GM19328 (cell line): ENCODE measurements around the gene FBXO21.
"Not testable (repeated sequence)": the region's sequence is repeated elsewhere in the genome, so short reads cannot be mapped to it uniquely, and the experiment has no call there.

Experiments
- ATAC-seq: cut with Tn5 transposase; IDR thresholded peaks from one replicate; pipeline ENCODE4 v1.9.1; 2021; ENCODE audit warnings: mild to moderate bottlenecking, moderate library complexity; ENCODE audit not compliant: unreplicated experiment

The FBXO21 gene, protein sequence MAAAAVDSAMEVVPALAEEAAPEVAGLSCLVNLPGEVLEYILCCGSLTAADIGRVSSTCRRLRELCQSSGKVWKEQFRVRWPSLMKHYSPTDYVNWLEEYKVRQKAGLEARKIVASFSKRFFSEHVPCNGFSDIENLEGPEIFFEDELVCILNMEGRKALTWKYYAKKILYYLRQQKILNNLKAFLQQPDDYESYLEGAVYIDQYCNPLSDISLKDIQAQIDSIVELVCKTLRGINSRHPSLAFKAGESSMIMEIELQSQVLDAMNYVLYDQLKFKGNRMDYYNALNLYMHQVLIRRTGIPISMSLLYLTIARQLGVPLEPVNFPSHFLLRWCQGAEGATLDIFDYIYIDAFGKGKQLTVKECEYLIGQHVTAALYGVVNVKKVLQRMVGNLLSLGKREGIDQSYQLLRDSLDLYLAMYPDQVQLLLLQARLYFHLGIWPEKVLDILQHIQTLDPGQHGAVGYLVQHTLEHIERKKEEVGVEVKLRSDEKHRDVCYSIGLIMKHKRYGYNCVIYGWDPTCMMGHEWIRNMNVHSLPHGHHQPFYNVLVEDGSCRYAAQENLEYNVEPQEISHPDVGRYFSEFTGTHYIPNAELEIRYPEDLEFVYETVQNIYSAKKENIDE

DNA sequence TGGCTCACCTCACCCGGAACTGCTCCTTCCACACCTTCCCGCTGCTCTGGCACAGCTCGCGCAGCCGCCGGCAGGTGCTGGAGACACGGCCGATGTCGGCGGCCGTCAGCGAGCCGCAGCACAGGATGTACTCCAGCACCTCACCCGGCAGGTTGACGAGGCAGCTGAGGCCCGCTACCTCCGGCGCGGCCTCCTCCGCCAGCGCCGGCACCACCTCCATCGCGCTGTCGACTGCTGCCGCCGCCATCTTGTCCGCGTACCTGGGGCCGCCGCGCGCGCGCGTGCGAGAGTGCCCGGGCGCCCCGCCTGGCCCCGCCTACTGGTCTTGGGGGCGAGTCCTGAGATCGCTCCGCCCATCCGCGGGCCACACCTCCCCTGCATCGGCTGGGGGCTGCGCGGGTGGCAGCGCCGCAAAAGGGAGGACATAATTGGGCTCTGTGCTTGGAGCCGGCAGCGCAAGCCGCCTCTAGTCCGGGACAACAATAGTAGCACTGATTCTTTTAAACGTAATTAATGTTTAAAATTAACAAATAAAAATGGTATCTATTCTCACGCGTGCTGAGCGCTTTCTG is at the start of gene FBXO21:
Gene FBXO21, minus strand, starts transcription at position 261 of the 572 bp plus-strand sequence. Its CDS starts 14 bp downstream, at position 247.
- peak; percentile 84 for ATAC-seq

DNA sequence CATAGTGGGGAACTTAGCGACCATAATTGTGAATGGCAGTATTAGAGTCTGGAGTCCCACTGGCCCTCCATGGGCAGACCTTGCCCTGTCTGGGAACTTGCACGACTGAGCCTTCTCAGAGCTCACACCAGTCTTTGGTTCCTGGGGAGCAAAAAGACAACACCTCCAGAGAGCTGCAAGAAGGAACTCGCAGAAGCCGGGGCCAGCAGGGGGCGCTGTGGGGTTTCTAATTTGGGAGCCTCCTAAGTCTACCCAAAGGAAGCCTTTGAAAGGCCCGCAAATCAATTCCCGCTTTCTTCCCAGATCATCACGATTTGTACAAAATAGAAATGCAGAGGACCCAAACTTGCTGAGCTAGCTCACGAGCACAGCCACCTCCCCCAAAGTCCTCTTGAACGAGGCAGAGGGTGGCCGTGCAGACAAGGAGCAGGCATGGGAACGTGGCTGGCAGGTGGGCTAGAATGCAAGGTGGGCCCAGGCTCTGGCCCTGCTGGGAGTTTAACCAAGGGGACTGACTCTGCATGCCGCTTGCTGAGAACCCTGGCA is 46.3 kb upstream of the FBXO21 start:
- no peak for ATAC-seq

DNA sequence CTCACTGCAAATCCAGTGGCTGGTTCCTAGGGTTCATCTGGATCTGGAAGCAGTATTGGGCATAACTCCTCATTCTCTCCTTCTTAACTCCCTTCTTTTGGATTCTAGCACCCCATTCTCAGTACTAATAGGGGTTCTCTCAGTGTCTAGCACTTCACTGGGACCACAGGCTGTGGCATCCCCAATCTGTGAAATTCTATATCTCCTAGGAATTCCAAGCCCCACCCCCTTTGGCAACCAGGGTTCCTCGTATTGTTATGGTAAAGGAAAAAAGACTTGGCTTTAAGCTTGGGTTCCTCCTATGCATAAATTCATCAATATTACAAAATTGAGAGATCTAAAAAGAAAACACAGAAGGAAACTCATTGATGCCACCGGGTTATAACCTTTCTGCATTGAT is 45.0 kb upstream of the FBXO21 start:
- no peak for ATAC-seq

DNA sequence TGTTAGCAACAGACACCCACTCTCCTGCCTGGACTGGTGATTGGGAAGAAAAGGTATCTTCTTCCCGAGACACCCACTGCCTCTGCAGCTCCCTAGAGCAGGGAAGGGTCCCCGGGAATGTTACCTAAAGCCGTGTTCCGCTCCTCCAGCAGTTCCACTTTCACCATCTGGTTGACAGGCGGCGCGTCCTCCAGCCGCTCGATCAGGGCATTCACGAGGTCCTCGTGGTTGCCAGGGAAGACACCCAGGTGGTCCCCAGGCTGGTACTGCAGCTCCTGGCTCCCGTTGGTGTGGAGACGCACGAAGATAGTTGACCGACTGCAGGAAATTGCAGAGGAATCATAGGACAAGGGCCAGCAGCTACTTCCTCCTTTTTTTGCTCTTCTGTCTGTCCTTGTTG is 44.2 kb upstream of the FBXO21 start:
- no peak for ATAC-seq

DNA sequence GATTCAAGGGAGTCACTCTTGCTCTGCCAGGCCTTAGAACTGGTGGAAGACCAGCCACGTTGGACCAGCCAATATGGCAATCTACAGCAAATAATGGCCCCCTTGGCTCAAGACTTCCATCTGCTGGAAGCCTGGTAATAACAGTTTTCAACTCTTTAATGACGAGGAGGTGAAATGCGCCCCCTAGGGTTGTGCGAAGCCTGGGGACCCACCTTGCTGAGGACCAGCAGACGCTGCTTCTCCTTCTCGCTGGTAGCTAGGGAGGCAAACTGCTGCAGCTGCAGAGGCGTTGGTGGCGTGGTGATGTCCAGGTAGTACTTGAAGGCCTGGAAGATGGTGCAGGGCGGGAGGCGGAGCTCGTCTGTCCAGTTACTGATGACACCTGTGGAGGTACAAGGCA is 41.5 kb upstream of the FBXO21 start:
- ATAC-seq, result no peak

DNA sequence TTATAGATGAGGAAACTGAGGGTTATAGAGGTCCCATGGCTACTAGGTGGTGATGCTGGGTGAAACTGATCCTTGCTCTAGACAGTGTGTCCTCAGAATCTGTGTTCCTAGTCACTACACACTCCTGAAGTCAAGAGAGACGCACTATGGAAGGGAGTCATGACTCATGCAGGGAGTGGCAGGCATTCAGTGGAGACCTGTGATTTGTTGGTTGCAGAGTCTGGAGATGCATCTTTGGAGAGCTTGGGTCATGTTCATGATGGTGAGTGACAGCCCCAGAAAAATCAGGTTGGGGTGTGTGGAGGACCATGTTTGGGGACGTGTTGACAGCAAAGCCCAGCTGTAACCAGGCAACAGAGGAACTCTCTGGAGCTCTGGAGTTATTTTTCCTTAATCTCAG is 38.0 kb upstream of the FBXO21 start:
- ATAC-seq, result no peak

DNA sequence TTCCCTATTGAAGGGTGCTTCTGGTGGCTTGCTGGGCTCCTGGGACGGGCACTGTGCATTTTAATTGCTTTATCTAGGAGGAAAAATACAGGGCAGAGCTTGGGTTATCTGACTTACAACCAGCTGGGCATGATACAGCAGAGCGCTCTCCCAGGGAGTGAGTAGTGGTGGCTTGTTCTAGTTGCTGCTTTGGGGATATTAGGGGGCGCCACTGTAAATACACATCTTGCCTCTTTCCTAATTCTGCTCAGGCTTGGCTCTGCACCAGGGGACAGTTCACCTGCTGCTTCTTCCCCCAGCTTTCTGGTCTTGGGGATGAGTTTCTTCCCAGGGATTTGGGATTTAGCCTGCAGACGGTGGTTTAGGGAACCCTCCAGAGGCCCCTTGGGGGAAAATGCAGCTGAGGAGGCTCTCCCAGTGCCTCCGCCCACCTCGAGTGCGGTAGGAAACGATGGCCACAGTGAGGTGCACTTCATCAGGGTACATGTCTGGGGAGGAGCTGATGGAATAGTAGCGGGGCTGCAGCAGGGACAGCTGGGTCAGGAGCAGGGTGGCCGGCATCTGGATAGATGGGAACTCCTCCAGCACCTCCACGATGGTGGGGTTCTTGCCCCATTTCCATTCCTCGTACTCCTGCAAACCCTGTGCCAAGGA is 36.9 kb upstream of the FBXO21 start:
- no peak for ATAC-seq

DNA sequence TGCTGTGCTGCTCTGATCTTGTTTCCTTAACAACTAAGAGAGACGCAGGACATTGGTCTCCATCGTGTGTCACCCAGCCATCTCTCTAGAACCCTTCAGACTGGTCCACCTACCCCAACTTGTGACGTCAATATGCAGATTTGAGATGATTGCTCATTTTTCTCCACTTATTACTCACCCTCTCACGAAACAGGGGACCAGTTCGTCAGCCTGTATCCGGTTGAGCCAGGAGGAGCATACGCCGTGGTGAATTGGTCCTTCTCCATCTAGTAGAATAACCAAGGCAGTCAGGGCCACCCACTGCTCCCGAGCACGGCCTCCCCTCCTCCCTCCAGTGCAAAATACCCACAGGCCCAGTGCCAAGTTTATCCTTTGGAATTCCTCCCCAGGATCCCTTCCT is 36.2 kb upstream of the FBXO21 start:
- no peak for ATAC-seq

DNA sequence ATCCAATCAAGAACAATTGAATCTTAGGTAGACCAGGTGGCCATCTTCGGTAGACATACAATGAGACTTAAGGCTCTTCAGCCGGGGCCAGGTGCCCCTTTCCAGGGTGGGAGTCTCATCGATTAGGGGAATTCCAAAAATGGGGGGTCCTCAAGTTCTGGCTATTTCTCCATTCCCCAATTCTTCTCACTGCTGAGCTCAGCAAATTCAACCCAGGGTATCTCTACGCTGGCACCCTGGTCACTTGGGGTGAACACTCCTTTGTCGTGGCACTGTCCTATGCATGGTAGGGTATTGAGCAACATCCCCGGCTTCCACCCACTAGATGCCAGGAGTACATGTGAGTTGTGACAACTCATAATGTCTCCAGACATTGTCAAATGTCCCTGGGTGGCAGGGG is 34.9 kb upstream of the FBXO21 start:
- ATAC-seq, result no peak

DNA sequence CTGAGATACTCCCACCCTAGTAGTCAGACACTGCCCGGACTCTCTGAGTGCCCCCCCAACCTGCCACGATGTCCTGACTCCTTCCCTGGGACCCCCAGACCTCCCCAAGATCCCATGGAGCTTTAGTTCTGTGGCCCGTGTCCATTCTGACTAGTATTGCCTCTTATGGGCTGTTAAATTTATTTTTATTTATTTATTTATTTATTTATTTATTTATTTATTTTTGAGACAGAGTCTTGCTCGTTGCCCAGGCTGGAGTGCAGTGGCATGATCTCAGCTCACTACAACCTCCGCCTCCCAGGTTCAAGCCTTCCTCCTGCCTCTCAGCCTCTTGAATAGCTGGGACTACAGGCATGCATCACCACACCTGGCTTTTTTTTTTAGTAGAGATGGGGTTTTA is 30.7 kb upstream of the FBXO21 start:
- not testable (repeated sequence) for ATAC-seq

DNA sequence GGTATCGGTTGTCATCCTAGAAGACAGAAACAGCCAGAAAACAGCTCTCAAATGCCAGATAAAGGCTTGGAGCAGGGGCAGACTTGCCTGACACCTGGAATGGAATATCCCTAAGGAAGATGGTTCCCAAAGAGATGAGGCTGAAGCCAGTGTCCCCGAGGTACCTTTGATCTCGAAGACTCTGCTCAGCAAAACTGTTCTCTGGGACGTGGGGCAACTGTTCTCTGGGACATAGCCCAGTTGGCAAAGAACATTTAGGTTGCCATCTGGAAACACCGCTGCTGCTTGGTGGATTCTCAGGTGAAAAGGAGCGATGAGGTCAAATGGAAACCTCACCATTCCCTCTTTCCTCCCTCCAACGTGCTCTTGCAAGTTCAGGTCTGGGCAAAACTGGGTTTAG is 27.9 kb upstream of the FBXO21 start:
- ATAC-seq, result no peak

DNA sequence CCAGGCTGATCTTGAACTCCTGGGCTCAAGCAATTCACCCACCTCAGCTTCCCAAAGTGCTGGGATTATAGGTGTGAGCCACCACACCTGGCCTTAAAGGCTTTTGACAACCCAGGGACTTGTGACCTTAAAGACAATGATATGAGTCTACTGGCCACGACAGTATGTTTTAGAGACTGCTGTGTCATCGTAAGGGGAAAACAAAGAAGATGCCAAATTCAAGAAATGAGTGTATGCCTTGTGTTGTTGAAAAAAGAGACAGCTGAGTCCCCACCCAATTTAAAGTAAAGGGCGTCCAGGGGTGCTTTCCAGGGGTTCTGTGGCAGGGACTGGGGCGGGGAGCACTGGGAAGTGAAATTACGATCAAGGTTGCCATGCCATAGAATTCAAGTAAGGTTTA is 26.4 kb upstream of the FBXO21 start:
- no peak for ATAC-seq

DNA sequence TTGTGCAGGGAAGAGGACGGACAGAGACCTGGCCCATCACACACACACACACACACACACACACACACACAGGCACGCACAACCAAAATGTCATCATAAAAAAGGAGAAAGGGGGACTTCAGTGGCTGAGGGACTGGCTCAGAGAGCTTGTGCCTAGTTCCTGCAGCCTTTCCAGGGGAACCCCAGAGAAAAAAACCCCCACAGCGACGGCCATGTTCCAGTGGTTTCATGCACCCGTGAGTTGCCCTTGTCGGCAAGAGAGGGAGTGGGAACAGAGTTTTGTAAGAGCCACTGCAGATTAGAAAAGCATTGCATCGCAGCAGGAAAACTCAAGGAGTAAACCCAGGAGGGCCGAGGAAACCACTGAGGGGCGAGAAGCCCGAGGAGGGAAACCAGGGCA is 24.5 kb upstream of the FBXO21 start:
- no peak for ATAC-seq

DNA sequence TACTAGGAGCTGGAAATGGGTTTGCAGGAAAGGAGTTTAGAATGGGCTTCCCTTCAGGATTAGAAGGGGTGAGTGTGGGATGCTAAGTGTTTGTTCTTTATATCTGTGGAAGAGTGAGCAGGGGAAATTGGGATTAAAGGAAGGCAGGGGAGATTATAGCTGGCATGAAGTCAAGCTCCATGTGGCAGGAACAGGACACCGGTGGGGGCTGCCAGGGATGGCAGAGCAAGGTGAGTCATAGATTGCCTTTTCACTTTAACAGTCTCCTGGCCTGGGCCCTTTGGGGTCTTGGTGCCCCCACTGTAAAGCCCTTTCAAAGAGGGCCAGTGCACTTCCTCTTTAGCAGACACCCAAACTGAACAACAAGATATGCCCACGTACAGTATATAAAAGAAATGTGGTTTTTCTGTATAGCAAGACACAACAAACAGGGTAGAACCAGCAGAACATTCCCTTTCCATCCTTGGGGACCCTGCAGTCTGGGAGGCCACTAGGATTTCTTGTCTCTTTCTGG is 23.1 kb upstream of the FBXO21 start:
- no peak for ATAC-seq

DNA sequence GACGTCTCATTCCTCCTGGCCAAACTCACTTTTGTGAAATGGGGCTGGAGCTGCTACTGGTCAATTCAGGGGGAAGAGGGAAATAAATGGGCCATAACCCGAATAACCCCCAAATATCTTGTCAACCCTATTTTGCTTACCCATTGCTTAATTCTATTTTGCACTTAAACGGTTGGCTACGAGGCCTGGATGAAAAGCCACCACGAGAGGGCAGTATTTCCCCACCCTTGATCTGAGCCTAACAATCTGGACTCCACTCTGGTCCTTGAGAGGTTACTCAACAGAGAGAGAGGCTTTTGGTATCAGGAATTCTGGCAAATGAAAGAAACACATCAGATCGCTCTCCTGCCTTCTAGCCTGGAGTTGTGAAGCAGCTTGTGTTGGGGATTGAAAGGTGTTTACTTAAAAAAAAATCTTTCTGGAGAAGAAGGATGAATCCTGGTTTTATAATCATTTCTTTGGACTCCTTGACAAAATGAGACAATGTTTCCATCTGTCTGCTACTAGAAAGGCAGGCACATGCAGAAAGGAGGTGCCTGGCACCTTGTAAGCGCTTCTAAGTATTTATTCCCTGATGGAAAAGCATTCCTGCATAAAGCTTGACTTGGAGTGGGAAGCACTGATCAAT is 22.4 kb upstream of the FBXO21 start:
- ATAC-seq, result no peak

DNA sequence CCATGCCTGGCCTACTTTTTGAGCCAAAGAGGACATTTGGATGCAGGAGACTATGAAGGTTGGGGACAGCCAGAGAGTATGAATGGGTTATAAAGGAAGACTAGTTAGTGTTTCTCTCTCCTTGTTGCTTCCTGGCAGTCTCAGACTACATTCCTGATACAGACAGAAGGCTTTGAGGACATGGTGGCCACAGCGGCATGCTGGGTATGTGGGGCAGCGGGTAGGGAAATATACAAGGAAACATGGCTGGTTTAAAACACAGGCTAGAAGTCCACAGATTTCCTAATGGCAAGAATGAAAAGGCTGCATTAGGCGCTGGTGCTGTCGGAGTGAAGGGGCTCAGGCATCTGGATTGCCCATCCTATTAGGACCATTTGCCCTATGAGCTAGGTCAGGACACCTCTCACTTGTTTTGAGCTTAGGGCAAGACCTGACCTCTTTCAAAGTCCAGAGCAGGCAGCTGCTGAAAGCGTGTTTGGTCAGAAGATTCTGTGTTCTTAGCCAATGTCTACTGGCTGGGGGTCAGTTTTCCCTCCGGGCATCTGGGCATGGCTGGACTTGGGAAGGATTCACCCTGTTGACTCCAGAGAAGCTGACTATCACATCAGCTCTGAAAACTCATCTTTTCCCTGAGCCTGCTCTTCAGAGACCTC is 20.1 kb upstream of the FBXO21 start:
- no peak for ATAC-seq

DNA sequence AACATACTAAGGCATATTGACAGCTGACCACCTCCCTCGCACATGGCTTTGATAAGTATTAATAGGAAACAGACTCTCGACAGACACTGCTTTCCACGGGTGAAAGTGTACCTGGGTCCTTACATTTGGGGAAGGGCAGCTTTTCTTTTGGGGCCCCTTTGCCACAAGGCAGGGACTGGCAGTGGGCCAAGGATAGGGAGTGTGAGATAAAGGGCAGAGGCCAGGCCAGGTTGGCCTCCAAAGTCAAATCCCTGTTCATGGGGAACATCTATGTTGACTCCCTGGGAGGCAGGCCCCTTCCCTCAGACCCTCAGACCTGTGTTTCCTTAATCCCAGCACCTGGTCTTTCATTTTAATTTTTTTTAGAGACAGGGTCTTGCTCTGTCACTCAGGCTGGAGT is 19.4 kb upstream of the FBXO21 start:
- no peak for ATAC-seq

DNA sequence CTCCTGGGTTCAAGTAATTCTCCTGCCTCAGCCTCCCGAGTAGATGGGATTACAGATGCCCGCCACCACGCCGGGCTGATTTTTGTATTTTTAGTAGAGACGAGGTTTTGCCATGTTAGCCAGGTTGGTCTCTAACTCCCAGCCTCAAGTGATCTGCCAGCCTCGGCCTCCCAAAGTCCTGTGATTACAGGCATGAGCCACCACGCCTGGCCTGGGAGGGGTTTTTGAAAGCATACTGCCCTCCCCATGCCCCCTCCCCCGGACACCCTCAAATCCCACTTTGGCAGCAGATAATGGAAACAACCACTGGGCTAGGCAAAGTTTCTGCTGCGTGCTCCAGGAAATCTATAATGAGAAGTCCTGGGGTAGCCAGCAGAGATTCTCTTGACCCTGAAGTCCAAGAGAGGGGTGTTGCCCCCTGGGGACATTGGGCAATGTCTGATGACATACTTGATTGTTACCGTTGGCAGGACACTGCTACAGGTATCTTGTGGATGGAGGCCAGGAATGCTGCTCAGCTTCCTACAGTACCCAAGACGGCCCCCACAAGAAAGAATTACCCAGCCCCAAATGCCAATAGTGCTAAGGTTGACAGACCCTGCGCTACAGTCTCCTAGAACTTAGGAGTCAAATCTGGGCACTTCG is 18.7 kb upstream of the FBXO21 start:
- no peak for ATAC-seq

DNA sequence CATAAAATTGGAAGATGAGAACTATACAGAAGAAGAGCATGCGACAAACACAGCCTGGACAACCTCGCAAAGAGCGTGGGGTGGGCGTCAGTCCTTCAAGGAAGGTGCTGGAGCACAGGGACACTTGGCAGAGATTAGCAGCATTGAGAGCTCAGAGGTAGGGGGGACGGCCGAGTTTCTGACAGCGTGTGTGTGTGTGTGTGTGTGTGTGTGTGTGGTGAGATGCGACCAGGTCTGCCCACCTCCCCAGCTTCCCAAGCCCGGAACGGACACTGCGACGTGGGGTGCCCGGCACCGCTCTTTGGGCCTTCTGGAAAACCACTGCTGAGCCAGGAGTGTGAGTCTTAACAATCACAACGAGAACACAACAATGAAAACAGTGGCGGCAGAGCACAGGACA is 17.9 kb upstream of the FBXO21 start:
- ATAC-seq, result no peak

DNA sequence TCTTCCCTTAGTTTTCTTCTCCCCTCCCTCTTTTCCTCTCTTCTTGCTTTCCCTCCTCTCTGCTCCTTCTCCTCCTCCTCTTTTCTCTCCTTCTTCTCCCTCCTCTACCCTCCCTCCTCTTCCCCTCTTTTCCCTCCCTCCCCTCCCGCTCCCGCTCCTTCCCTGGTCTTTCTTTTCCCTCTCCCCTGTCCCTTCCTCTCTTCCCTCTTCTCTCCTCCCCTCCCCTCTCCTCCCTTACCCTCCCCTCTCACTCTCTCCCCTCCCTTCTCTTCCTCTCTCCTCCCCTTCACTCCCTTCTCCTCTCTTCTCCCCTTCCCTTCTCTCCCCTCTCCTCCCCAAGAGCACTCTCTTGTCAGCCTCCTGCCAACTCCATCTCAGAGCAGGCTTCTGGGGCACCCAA is 17.4 kb upstream of the FBXO21 start:
- ATAC-seq, result no peak
